GM18502 (cell line): ENCODE measurements around the gene KIF7.
"Not testable (repeated sequence)": the region's sequence is repeated elsewhere in the genome, so short reads cannot be mapped to it uniquely, and the experiment has no call there.

Experiments
- ATAC-seq: cut with Tn5 transposase; IDR thresholded peaks from one replicate; pipeline ENCODE4 v1.9.1; 2021; ENCODE audit warnings: mild to moderate bottlenecking; ENCODE audit not compliant: unreplicated experiment, poor library complexity

Gene KIF7

DNA sequence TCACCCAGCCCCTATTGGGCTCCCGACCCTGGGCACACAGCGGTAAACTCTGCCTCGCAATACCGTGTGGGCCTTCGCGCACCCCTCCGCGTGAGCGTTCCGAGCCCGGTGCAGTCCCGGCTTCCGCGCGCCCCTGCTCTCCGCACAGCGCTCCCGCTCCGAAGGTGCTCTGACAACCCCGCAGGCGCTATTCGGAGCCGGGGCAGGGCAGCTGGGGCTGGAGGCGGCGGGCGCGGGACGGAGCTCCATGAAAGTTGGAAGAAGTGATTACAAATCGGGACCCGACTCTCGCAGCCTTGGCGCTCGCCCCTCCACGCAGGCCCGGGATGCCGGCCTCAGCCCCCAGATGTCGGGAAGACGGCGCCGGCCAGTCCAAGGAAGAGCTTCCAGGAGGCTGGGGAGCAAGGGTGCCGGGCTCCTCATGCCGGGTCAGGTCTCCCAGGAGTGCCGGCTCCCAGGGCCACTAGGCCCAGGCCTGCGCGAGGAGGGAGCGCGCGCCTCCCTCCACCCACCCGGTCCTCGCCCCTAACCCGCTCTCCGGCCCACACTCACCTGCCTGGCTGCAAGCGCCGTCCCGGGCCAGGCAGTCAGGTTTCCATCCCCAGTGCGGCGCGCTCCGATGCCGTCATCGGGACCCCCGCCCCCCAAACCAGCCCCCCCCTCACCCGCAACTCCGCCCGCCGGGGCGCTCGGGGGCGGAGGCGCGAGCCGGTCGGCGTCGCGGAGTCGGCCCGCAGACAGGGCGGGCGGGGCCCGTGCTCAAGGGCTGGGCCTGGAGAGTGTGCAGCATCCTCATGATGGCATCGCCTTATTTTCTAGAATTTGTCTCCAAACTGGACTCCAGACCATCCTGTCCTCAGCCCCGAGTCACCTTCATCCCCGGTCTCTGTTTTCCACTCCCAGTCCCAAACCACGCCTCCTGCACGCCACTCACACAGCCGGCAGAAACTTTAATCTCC, at the start of gene KIF7:
KIF7 (minus strand) TSS at position 621 of the 959 bp plus-strand sequence. CDS start 2,537 bp downstream, outside the sequence.
- peak; percentile 54 for ATAC-seq

DNA sequence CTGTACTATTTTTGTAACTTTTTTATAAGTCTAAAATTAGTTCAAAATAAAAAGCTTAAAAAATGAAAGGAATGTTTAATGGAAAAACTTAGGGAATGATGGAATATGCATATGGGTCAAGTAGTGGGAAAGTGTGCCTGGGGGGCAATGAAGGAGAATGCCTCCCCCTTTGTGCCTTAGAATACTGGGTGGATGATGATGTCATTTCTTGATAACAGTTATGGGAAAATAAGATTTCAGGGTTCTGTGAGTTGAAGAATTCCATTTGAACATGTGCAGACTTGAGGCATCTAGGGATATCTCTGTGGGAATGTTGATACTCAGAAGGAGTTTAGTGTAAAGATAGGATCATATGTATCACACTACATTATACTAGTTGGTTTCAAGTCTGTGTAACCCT, 49.1 kb upstream of the KIF7 start:
- ATAC-seq = no peak

GRCh38 chr15:89695198-89695597, 39.9 kb upstream of the KIF7 start:
- no peak for ATAC-seq

DNA sequence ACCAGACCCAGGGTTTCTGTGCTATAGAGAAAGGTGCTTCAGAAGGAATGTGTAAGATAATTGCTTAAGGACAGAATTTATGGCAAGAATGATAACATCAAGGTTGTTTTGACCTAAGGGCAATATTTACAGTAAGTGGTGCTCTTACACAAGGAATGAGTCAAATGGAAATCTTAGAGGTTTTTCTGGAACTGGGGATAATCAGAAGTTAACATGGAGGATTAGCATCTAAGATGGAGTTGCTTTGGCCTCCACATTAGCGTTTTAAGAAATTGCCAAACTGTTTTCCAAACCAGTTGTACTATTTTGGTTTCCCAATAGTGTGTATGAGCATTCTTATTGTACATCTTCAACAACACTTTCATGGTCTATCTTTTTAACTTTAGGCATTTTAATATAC, 38.4 kb upstream of the KIF7 start:
- ATAC-seq = no peak

DNA sequence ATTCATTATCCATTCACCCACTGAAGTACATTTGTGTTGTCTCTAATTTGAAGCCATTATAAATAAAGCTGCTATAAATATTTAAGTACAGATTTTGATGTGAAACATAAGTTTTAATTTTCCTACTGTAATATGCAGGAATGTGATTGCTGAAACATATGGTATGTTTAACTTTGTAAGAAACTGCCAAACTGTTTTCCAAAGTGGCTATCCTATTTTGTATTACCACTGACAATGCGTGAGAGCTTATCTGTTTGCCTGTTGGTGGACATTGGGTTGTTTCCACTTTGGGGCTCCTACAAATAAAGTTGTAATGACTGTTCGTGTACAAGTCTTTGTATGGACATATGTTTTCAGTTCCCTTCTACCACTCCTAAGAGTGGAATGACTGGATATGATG, 37.8 kb upstream of the KIF7 start:
- no peak for ATAC-seq

DNA sequence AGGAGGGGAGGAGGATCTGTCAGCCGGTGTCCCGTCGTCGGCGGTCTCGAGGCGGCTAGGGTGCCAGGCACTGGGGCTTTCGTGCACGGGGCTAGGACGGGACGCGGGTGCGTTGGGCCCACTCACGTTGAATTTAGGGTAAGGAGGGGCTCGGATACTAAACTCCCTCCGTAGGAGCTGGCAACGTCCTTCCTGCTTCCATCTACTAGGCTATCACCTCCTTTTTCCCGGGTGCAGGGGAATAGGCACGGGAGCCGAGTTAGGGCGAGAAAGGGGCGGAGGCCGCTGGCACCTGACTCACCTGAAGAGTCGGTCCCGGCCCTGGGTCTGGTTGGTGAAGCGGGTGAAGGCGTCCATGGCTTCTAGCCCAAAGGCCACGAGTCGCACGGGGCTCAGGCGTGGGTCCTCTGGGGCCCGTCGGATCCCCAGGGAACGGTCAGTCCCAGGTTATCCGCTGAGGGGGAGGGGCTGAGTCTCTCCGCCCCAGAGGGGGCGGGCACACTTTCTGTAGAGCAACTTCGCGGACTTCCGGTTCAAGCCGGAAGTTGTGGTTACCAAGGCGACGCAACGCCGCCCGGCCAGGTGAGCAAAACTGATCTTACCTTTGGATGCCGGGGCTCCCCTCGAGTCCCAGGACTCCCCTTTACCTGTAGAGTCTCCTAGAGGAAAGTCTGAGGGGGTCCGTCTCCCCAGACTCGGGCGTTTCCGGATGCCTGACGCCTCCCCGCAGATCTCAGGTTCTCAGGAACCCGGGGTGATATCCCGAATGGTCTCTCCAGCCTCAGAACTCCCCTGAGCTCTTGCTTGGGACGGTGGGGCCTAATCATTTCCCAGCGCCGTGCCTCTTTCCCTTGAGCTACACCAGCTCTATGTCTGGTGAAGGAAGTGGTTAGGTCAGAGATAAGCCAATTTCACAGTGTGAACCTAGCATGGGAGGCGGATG, 35.3 kb upstream of the KIF7 start, which contains the start of the genes PEX11A and WDR93:
PEX11A (minus strand) TSS at position 479 of the 943 bp plus-strand sequence; CDS start at position 357, 122 bp downstream.
WDR93 (plus strand) TSS at position 536 of the 943 bp plus-strand sequence. CDS start 10,936 bp downstream, outside the sequence.
- ATAC-seq = peak; percentile 94

GRCh38 chr15:89689930-89690275, 34.6 kb upstream of the KIF7 start:
- ATAC-seq = not testable (repeated sequence)

DNA sequence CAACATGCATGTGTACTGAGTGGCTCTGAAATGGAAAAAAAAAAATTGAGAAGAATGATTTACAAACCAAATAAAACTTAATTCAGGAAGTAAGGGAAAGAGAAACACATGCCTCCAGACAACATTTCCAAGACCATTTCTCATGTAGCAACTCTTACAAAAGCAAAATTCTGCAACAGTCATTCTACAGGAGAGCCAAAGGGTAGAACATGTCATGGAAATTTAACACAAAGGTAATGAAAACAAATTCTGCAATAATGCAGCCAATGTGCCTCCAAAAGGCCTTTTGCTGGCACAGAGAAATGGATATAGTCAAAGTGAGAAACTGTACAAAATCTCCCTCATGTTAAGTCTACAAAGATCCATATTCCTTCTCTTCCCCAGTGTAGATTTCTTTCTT, 31.3 kb upstream of the KIF7 start:
- no peak for ATAC-seq

GRCh38 chr15:89685995-89686394, 30.7 kb upstream of the KIF7 start:
- ATAC-seq = no peak

- ATAC-seq = no peak
Observed at GRCh38 chr15:89681146-89681545, 25.9 kb upstream of the KIF7 start.

- no peak for ATAC-seq
Observed at GRCh38 chr15:89680282-89680873, 25.1 kb upstream of the KIF7 start.

DNA sequence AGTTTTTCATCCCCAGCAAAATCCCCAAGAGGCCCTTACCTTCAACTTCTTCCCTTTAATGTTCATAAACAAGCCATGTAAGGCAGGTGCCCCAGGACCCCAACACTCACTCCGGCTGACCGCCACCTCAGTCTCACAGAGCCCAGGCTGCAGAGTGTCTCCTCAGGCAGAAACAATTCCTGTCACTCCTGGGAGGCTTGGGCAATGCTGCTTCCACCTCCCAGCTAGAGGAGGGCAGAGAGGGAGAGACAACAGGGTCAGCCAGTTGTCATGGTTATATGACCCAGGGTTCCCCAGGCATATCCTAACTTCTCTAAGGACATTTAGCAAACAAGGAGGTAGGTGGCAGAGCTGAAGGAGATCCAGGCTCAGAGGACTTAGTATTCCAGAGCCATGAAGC, 23.9 kb upstream of the KIF7 start, which contains the start of gene PLIN1:
PLIN1 (minus strand) TSS at position 156 of the 400 bp plus-strand sequence. CDS start 1,878 bp downstream, outside the sequence.
- no peak for ATAC-seq

DNA sequence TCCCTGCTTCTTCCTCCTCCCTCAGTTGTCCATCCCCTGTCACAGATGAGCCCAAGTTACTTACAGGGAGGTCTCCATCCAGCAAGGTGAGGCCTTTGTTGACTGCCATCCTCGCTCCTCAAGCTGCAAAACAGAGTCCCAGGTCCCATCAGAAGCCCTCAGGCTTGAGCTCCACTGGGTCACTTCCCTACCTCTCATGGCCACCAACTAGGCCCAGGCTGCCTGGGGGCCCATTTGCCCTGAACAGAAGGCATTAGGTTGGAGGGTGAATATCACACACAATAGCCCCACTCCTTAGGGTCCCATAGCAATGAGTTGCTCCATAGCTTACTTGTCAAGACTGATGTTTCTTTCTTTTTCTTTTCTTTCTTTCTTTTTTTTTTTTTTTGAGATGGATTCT, 22.1 kb upstream of the KIF7 start:
- no peak for ATAC-seq

DNA sequence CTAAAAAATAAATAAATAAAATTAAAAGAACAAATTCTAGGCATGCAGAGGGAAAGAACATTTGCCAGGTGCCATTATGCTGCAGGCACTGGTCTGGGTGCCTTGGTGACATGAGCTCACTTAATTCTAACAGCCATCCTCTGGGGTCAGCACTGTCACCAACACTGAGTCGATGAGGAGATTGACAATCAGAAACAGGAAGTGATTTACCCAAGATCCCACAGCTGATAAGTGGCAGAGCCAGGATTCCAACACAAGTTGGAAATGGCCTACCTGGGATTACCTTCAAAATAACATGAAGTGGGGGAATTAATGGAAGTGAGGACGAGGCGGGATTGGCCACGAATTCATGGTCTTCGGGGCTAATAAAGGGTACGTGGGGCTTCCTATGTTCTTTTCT, 20.3 kb upstream of the KIF7 start:
- ATAC-seq = no peak

GRCh38 chr15:89674526-89674925, 19.3 kb upstream of the KIF7 start:
- ATAC-seq = no peak

- peak; percentile 56 for ATAC-seq
Observed at GRCh38 chr15:89673165-89673512, 17.9 kb upstream of the KIF7 start.

- ATAC-seq = no peak
Observed at GRCh38 chr15:89672221-89673164, 17.2 kb upstream of the KIF7 start.

DNA sequence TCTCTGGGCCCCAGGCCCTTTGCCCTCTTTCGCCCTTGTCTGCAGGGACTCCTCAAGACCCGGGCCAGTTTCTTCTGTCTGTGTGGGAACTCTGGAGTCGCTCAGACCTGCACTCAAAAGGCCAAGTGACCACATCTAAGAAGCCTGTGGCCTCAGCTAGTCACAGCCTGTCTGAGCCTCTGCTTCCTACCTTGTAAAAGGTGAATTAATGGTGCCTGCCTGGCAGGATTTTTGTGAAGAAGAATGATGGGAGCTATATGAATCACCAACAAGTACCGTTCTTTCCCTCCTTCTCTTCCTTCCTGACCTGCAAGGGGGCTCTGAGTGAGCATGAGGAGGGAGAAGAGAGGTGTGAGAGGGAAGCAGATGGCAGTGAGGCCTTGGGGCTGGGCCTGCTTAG, 16.4 kb upstream of the KIF7 start:
- no peak for ATAC-seq

DNA sequence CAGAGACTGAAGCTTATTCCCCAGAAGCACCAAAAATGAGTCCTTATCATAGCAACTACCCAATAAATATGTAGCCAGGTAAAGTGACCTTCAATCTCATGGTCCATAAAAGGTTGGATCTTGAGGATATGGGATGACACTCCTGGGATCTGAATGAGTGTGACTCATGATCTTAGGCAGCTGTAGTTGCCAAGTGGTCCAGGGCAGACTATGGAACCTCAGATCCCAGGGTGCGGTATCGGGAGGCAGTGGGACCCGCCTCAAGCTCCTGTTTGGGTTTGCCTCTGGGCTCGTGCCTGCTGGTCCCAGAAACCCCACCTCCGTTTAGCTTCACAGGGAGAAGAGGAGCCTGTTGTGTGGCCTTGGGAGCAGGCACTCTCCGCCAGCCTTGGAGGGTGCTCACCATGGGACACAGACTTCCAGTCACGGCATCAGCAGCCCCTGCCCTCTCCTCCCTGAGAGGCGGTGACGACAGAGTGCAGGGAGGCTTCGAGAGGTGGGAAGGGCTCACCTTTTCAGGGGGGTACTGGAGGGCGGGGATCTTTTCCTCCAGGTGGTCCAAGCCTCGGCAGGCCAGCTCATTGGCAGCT, 15.8 kb upstream of the KIF7 start:
- ATAC-seq = no peak
